ENCODE results near the gene CNIH3.

Gene CNIH3

GRCh38 chr1:224616756-224617409 lies 766 bp downstream of the CNIH3 start:
- no peak for DNase-seq (ENCODE audit: low read depth)

DNA sequence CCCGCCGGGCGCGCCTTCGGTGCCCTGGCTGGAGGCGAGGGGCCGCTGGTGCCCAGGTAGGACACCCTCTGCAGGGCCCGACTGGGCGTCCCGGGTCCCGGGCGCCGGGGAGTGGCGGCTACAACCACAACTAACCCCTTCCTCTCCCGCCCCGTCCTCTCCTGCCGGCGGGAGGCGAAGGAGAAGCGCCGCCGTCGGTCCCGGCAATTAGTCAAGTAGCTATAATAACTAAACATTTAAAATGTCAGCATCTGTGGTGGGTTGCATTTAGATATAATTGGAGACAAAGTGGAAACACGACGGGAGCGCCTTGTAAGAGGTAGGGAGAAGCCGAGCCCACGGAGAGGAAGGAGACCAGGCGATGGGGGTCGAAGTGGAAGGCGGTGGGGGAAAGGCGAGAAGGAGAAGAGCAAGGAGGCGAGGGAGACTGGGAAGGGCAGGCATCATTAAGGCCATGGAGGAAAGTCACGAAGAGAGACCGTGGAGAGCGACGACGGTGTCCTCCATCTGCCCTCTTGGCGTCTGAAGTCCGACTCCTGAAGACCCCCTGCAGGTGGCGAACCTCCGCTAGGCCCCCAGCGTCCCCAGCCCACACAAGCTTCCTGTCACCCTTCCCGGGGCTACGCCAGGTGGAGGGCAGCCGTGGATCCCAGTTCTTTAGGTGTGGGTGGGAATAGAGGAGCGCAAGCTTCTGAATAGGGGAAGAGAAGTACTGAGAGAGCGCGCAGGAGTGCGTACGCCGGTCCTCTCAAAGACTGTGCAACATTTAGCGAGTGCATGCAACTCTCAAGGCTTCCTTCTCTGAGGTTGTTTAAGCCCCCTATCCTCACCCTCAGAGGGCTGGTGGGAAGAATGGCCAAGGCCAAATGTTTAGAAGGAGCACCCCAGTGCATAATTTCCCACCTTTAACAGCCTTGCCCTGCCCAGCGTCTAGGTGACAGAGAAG lies 1.6 kb downstream of the CNIH3 start:
- no peak for DNase-seq (ENCODE audit: low read depth)

DNA sequence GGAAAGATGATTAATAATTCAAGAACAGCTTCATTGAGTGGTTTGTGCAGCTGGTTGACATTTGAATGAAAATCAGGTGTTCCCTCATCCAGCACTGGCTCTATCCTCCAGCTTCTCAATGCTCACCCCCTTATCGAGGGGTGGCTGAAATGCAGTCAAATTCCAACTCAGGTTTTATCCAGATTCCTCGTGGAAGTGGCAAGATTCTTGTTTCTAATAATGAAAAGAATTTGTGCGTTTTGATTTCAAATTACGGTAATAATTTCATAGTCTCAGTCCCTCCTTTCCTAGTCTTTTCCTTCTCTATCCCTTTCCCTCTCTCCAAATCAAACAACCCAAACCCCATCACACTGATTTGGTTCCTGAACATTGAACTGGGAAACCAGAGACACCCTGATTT lies 3.1 kb downstream of the CNIH3 start:
- DNase-seq (ENCODE audit: low read depth) = no peak

DNA sequence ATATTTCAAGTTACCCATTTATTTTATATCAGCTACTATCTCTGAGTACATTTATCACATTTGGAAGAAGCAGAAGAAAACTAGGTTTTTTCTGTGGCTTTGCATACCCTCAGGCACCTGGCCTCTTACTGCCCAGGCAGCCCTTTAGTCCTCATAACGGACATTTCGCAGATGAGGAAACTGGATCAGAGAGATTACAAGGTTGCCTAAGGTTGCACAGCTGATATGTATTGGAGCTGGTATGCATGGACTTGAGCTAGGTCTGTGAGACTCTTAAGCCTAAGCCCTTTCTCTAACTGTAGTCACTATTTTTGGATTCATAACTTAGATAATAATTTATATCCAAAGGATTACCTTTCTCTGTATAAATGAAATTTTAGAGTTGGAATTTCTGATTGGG lies 4.0 kb downstream of the CNIH3 start:
- DNase-seq (ENCODE audit: low read depth) = no peak

DNA sequence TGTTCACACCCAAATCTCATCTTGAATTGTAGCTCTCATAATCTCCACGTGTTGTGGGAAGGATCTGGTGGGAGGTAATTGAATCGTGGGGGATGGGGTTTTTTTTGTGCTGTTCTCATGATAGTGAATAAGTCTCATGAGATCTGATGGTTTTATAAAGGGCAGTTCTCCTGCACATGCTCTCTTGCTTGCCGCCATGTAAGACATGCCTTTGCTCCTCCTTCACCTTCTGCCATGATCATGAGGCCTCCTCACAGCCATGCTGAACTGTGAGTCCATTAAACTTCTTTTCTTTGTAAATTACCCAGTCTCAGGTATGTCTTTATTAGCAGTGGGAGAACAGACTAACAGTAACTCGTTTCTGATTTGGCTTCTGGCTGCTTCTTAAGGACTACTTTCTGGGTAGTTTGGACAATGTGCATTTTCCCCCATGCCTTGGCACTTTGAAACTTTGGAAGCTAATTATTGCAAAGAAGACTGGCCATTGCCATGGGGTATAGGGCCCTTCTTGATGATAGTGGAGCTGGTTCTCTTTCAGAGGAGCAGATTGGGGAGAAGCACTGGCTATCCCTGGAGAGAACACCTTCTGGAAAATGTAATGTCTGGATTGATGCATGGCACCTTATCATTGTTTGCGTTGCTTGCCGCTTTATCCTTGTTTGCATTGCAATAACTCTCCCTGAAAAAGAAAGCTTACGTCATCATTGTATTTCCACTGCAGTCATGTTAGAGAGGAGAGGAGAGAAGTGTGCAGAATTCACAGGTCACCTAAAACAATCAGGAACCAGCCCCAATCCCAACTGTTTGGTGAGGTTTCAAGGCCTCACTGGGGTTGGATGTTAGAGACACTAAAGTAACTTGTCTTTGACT lies 5.9 kb downstream of the CNIH3 start:
- DNase-seq (ENCODE audit: low read depth) = no peak

- no peak for DNase-seq (ENCODE audit: low read depth)
Measured at GRCh38 chr1:224622831-224623230, 6.7 kb downstream of the CNIH3 start.

DNA sequence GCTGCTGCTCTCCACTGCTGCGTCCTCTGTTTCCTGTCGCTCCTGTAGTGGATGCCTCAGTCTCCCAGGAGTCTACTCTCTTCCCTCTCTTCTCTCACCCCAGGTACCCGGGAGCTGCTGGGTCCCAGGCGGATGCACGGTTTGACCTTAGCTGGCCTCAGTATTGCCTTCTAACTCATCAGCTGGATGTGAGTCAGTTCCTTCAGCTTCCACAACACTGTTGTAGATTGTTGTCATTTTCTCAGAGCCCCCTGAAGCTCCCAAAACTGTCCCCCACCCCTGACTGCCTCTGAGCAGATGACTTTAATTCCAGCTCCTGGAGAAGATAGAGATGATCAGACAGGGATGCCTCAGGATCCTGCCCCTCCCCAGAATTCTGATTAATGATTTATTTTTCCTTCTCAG lies 7.2 kb downstream of the CNIH3 start:
- no peak for DNase-seq (ENCODE audit: low read depth)

GRCh38 chr1:224623743-224624333 lies 7.7 kb downstream of the CNIH3 start:
- DNase-seq (ENCODE audit: low read depth) = peak; percentile 41

DNA sequence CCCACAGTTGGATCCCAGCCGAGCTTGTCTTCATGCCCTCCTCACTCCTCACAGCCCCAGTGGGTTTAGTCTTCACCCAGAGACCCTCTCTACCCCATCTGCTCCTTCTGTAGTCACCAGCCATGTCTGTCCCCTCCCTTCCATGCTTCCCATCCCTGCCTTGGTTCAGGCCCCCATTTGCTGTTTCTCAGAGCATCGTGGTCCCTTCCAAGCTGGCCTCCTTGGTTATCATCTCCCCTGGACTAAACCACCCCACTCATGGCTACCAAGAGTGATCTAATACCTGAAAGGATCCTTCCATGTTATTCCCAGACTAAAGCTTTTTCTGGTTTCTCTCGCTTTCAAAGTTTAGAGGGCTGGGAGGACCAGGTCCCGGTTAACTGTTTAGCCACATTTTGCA lies 8.3 kb downstream of the CNIH3 start:
- DNase-seq (ENCODE audit: low read depth) = no peak

- no peak for DNase-seq (ENCODE audit: low read depth)
Measured at GRCh38 chr1:224626042-224626441, 9.9 kb downstream of the CNIH3 start.

DNA sequence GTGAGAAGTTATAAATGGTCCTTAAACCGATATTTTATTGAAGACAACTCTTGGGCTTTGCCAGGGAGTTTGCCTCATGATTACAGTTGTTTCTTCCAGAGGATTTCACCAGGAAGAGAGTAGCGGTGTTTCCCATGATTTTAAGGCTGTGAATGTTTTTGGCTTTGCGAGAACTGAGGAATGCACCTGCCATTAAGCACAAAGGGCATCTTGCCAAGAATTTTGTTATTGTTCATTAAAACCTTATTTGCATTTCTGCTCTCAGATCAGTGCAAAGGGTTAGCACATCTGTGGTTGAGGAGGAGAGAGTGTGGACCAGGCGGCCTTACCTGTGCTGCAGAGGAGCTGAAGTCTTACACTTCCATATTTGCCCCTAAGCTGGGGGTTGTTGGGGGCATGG lies 13.8 kb downstream of the CNIH3 start:
- DNase-seq (ENCODE audit: low read depth) = no peak

DNA sequence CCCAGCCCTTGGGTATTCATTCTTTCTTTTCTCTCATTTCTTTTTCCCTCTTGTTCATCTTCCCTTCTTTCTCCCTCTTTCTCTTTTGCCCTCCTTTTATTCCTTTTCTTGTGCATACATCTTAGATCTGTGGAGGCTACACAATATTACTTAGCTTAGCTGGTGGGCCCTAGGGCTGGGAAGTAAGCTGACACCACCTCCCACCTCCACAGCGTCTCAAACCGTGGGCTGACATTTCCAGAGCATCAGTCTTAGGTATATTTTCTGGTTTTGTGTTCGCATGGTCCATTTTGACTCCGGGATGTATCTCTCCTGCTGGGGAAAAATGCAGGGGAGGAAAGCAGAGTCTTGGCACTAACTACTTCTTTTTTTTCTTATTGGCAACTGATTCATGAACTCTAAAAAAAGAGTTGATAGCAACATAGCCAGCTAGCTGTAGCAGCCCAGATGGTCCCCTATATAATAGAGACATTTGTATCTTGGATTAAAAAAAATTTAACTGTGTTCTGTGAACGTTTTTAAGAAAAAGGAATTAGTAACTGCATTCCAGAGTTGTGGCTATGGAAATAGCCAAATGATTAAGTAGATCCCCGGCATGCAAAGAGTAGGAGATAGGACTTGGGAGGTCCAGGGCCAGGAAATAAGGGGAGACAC lies 15.5 kb downstream of the CNIH3 start:
- DNase-seq (ENCODE audit: low read depth) = no peak

DNA sequence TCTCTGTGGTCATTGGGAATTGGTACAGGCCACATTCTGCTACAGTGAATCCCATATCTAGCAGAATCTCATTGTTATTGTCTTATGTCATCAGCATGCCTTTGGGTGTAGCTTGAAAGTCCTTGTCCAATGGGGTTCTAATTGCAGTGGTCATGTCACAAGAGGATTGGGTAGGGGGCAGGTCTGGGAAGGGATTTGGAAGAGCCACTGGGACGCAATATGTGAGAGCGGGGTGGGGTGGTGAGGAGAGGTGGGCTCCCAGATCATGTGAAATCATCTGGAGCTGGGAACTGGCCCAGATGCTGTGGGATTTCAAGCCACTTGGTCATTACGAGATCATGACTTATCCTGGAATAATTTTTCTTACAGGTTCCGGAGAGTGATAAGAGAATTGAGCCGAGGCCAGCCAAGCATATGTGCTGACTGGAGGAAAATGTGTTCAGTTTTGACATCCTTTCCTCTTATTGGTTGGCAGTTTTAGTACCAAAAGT lies 16.3 kb downstream of the CNIH3 start:
- no peak for DNase-seq (ENCODE audit: low read depth)

GRCh38 chr1:224632921-224633321 lies 16.8 kb downstream of the CNIH3 start:
- no peak for DNase-seq (ENCODE audit: low read depth)

- DNase-seq (ENCODE audit: low read depth) = no peak
Measured at GRCh38 chr1:224635356-224635755, 19.2 kb downstream of the CNIH3 start.

GRCh38 chr1:224637515-224637914 lies 21.4 kb downstream of the CNIH3 start:
- no peak for DNase-seq (ENCODE audit: low read depth)

DNA sequence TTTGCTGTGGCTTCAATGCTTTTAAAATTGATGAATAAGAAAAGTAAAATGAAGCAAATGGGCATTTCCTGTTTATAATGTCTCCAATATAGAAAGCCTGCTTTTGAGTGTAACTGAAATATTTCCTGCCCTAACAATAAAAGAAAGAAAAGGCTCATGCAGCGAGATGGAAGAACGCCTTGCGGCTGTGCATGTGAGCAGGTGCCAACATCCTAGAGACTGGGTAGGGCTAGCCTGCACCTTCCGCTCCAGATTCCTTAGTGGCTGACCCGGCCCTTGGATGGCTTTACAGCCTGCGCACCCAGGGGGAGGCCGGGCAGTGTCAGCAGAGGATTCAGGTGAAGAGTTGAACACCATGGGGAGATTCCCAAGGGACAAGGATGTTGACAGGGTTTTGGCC lies 21.8 kb downstream of the CNIH3 start:
- no peak for DNase-seq (ENCODE audit: low read depth)

DNA sequence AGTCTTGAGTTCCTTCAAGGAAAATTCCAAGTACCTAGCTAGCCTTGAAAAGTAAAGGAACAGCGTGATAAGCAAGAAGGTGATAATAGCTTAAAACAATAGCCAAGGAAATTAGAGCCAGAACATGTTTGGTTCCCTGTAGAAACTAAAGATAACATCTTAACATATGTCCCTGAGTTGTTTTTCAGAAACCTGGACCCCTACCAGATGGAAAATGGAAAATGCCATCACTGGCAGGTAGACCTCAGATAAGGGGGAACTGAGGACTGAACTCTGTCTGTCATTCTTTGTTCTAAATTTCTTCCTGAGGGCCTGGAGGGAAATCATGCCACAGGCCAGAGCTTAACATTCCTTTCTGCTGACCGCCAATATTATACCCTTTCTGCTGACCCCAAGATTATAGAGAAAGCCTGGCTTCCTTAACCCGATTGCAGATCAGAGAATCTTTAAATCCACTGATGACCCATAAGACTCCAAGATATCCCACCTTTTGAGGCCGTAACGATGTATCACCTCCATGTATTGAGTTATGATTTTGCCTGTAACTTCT lies 23.4 kb downstream of the CNIH3 start:
- DNase-seq (ENCODE audit: low read depth) = no peak

GRCh38 chr1:224640018-224640417 lies 23.9 kb downstream of the CNIH3 start:
- DNase-seq (ENCODE audit: low read depth) = no peak

DNA sequence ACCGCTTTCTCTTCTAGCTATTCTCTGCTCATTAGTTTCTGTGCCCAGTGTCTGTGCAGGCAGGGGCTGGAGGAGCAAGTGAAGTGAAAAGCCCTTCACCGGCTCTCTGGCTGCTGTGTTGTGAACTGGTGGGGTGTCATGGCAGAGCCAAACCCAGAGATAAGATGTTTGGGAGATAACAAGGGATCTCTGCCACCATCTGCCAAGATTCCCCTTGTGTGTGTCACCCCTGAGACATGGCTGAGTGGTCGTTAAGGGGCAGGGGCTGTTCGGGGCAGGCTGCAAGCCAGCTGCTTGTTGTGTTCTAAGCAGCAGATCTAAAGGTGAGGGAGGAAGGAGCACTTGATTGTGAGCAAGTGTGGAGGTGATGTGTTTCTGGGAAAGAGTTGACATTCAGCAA lies 24.5 kb downstream of the CNIH3 start:
- DNase-seq (ENCODE audit: low read depth) = no peak

DNA sequence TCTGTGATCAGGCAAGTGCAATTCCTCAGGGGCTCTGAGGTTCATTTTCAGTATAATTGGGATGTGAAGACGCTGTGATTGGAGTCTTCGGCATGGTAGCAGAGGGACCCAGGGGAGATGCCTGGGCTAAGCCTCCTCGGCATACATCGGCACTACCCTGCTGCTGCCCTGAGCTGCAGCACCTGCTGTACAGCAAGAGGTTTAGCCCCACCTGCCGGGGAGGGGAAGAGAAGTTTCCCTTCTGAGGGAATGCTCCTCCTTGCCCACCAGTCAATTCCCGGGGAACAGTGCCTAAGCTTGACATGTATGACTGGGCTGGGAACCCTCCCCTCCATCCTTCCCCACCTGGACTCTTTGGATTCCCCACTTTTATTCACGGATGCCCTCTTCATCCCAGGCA lies 24.9 kb downstream of the CNIH3 start:
- DNase-seq (ENCODE audit: low read depth) = no peak
